ENCODE data around the gene MAP2K3. TPM values are rescaled to one million over a fixed set of nuclear protein-coding genes. Genes with fewer than 3 reads are reported as not detected.
A peak's percentile ranks its signal among the peaks of the same experiment; 100 is the strongest.

The MAP2K3 gene
- total and polyA plus RNA-seq, 2 of the 4 experiments (the other 2 are of a cell fraction): 23.5 to 82.2 TPM

DNA sequence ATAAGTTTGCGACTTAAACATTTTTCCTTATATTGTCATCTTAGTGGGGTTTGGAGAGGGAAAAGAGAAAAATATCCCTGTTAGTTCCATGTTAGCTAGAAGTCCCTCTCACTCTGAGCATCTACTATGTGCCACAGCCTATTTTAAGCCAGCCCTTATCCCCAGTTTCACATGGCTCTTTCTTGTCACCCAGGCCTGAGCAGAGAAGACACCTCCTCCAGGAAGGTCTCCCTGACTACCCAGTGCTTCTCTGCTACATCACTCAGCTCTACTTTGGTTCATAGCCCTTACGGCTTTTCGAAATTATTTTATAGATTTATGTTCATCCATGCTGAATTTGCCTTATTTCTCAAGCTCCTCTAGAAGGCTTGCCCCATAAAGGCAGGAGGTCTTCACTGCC lies 7.2 kb upstream of the MAP2K3 start:
- Histone ChIP-seq H3K56ac (ENCODE audit: extremely low read depth, insufficient read depth, low read length) (no peak overlapping the region), H2BK15ac (ENCODE audit: low read depth, low read length) (no peak overlapping the region), H2AK9ac (replicated peaks; ENCODE audit: low read depth, low read length, poor library complexity) (peak overlapping the region; percentile 7), H2BK20ac (ENCODE audit: low read depth, low read length) (no peak overlapping the region), H4K5ac (ENCODE audit: low read depth, low read length) (no peak overlapping the region), H2AFZ (replicated peaks; ENCODE audit: low read length, poor library complexity) (no peak overlapping the region), H3K9ac (ENCODE audit: low read depth, low read length) (no peak overlapping the region), H2BK5ac (ENCODE audit: low read depth, low read length, poor library complexity, severe bottlenecking) (no peak overlapping the region), H3K23ac (ENCODE audit: low read depth, low read length) (no peak overlapping the region), H4K20me1 (ENCODE audit: insufficient read depth, low read length) (no peaks in the 10 kb centered on the region), H3K79me1 (ENCODE audit: low read depth in 1 of 2, low read length in 2 of 2) (peaks cover 3 to 18% of the 10 kb centered on the region in 2 experiments; a peak in 3 of 4 replicates), H3K36me3 (ENCODE audit: control insufficient read depth, insufficient read depth, low read length) (no peaks in the 10 kb centered on the region), H4K8ac (ENCODE audit: low read depth in 2 of 2, low read length in 2 of 2) (no peak overlapping the region), H3K18ac (ENCODE audit: low read depth, low read length) (no peak overlapping the region), H3K9me3 (ENCODE audit: control insufficient read depth, insufficient read depth, low read length) (no peaks in the 10 kb centered on the region), H2AK5ac (ENCODE audit: low read depth, low read length) (no peak overlapping the region), H3K27ac (ENCODE audit: insufficient read depth, low read length) (no peak overlapping the region), H3K14ac (replicated peaks; ENCODE audit: low read depth, low read length) (no peak overlapping the region), H3K27me3 (ENCODE audit: control insufficient read depth, insufficient read depth, low read length) (no peaks in the 10 kb centered on the region), H3K9me1 (ENCODE audit: insufficient read depth, low read length) (peaks cover 6% of the 10 kb centered on the region), H3K4ac (ENCODE audit: low read depth, low read length) (no peak overlapping the region), H2BK120ac (ENCODE audit: low read depth, low read length) (no peak overlapping the region; the same call in 1 of the 2 replicates), H3K4me1 (ENCODE audit: control insufficient read depth, insufficient read depth, low read length) (peaks cover 16% of the 10 kb centered on the region), H3K4me2 (ENCODE audit: low read depth, low read length) (no peak overlapping the region), H3K4me3 (ENCODE audit: insufficient read depth, low read depth, low read length) (no peak overlapping the region), H4K91ac (ENCODE audit: insufficient read depth, low read depth, low read length) (no peak overlapping the region)
- TF ChIP-seq, protein P1, sequence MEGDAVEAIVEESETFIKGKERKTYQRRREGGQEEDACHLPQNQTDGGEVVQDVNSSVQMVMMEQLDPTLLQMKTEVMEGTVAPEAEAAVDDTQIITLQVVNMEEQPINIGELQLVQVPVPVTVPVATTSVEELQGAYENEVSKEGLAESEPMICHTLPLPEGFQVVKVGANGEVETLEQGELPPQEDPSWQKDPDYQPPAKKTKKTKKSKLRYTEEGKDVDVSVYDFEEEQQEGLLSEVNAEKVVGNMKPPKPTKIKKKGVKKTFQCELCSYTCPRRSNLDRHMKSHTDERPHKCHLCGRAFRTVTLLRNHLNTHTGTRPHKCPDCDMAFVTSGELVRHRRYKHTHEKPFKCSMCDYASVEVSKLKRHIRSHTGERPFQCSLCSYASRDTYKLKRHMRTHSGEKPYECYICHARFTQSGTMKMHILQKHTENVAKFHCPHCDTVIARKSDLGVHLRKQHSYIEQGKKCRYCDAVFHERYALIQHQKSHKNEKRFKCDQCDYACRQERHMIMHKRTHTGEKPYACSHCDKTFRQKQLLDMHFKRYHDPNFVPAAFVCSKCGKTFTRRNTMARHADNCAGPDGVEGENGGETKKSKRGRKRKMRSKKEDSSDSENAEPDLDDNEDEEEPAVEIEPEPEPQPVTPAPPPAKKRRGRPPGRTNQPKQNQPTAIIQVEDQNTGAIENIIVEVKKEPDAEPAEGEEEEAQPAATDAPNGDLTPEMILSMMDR (conservative IDR thresholded peaks at IDR 0.05; ENCODE audit: low read depth, low read length): no peak
- TF ChIP-seq, protein P2, sequence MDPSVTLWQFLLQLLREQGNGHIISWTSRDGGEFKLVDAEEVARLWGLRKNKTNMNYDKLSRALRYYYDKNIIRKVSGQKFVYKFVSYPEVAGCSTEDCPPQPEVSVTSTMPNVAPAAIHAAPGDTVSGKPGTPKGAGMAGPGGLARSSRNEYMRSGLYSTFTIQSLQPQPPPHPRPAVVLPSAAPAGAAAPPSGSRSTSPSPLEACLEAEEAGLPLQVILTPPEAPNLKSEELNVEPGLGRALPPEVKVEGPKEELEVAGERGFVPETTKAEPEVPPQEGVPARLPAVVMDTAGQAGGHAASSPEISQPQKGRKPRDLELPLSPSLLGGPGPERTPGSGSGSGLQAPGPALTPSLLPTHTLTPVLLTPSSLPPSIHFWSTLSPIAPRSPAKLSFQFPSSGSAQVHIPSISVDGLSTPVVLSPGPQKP (IDR thresholded peaks at IDR 0.05; ENCODE audit: borderline replicate concordance, low read depth, low read length): no peak
- TF ChIP-seq NFE2L2 (IDR thresholded peaks at IDR 0.05; ENCODE audit: low read depth, low read length) (no peak), SMC3 (IDR thresholded peaks at IDR 0.05; ENCODE audit: low read depth, low read length) (no peak), RCOR1 (IDR thresholded peaks at IDR 0.05; ENCODE audit: insufficient replicate concordance, low read length) (no peak), CHD1 (IDR thresholded peaks at IDR 0.05; ENCODE audit: low read depth, low read length) (no peak), POLR2A (IDR thresholded peaks at IDR 0.05; ENCODE audit: low read depth, low read length) (no peak), FOS (IDR thresholded peaks at IDR 0.05; ENCODE audit: low read depth, low read length) (no peak), BHLHE40 (IDR thresholded peaks at IDR 0.05; ENCODE audit: low read depth, low read length) (no peak), MAZ (IDR thresholded peaks at IDR 0.05; ENCODE audit: borderline replicate concordance, low read depth, low read length) (no peak), RAD21 (IDR thresholded peaks at IDR 0.05; ENCODE audit: low read length) (no peak), MXI1 (IDR thresholded peaks at IDR 0.05; ENCODE audit: borderline replicate concordance, low read depth, low read length) (no peak), RFX5 (IDR thresholded peaks at IDR 0.05; ENCODE audit: low read depth, low read length) (no peak), MAFK (IDR thresholded peaks at IDR 0.05; ENCODE audit: low read depth, low read length) (no peak), CEBPB (IDR thresholded peaks at IDR 0.05; ENCODE audit: low read depth, low read length) (no peak)
- TF ChIP-seq, protein P3, sequence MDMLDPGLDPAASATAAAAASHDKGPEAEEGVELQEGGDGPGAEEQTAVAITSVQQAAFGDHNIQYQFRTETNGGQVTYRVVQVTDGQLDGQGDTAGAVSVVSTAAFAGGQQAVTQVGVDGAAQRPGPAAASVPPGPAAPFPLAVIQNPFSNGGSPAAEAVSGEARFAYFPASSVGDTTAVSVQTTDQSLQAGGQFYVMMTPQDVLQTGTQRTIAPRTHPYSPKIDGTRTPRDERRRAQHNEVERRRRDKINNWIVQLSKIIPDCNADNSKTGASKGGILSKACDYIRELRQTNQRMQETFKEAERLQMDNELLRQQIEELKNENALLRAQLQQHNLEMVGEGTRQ (IDR thresholded peaks at IDR 0.05; ENCODE audit: low read depth, low read length): no peak
- ChIA-PET CTCF (interaction anchor here (1.3 kb wide), 1 partner anchor 149 kb away, joined by 3 read pairs; no protein-coding TSS in a partner anchor), POLR2A (ENCODE audit: unreplicated experiment) (no interaction called here)
- no TSS peak for BruUV-seq (replicated peaks)
- ATAC-seq (ENCODE audit: low read depth) (no peak), DNase-seq (no peak)
- WGBS, 2 experiments (ENCODE audit: extremely low coverage in 2 of 2, insufficient read length in 1 of 2): 100% methylated on average over 1 of the region's 3 CpGs; no CpG with 5 or more reads in 1 of the 2 experiments
- intact Hi-C loops (cut with micrococcal nuclease): no loop called here
- in situ Hi-C loops (cut with MboI; ENCODE audit: low sequenced_read_pairs): no loop called here
- dilution Hi-C loops (cut with HindIII; ENCODE audit: low sequenced_read_pairs, unreplicated experiment): no loop called here
